Fibroblast of skin of left quadriceps (primary cell): ENCODE results near the gene CCNI2.

ENCODE experiments used
- DNase-seq, 2 experiments: peaks; one replicate each; pipeline ENCODE4 v3.0.0-alpha.2; 2013; ENCODE audit warnings: low read depth in 2 of 2

Gene CCNI2

DNA sequence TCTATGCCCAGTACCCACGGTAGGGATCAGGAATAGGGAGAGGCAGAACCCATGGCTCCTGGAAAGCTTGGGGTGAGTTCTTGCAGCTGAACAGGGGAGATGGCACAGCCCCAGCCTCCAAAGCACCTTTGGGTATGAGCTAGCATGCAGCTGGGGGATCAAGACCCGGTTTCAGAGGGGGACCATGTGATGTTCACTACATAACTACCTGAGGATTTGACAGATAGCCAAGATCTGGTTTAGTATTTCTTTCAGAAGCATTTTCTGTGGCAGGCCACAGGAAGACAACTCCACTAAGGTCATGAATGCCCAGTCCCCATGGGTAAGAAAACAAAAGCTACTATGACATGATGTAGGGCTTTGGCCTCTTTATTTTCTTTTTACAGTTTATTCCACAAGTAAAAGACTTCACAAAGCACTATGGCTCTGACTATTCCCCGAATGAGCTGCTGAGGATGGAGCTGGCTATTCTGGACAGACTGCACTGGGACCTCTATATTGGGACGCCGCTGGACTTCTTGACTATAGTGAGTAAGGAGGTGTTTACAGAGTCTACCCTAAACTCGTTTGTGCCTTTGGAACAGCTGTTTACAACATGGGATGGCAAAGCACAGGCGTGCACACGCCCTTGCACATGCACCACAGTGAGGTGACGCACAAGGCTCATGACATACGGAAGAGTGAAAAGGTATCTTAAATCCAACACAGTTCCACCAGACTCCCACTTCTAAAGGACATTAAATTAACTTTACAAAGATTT, 3.4 kb downstream of the CCNI2 start:
- DNase-seq: no peak

DNA sequence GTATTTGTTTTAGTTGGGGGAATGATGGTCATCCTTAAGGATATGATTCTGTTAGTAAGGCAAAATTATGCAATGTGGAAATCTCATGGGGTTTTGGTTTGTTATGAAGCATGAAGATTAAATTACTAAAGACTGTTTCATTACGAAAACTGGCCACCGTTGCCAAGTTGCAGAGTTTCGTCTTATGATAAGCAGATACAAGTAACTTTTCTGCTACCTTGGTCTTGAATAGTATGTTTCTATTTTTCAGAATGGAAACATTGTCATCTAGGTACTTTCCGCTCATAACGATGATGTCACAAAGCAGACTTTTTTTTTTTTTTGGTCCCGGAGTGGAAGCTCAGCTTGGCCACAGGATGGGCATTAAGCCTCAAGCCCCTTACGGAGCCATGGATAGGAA, 4.2 kb downstream of the CCNI2 start:
- peak; percentile 58 to 68 for DNase-seq

DNA sequence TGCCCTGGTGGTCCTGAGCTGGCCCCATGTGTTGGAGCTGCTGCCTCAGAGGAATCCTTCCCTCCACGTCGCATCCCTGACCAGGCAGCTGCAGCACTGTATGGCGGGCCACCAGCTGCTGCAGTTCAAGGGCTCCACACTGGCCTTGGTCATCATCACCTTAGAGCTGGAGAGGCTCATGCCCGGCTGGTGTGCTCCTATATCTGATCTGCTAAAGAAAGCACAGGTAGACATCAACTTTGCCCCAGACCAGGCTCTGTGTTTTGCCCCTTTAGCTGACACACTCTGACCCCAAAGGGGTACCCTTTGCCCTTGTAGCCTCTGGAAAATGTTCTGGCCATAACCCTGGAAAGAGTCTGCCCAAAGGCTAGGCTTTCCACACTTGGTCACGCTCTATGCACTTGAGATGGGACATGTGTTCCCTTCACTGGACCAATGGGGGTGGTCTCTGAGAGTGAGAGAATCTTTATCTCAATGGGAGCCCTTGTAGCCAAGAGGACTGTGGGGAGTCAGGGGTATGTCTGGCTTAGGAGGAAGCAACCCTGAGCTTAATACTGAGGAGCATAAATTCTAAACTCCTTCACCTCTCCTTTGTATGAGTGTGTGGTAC, 4.8 kb downstream of the CCNI2 start:
- no peak for DNase-seq

DNA sequence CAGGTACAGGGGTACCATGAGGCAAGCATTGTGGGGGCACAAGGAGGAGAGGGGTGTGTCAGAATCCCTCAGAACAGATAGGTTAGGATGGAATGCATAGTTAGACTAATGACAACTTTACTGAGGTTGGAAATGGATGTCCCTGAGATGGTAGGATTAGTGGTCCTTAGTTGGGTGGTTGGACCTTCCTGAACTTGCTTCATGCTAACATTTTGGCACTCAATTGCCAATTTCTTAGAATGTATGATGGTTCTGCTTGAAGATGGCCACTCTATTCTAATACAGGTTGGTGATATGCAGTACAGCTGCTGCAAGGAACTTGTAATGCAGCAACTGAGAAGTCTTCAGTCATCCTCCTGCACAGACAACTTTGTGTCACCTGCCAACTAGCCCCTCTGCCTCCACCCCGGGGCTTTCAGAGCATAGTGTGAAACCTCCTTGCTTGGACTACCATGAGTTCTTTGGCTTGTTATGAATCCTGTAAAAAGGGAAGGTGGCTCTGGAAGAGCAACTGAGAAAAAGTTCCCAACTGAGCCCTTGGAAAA, 5.4 kb downstream of the CCNI2 start:
- no peak for DNase-seq

DNA sequence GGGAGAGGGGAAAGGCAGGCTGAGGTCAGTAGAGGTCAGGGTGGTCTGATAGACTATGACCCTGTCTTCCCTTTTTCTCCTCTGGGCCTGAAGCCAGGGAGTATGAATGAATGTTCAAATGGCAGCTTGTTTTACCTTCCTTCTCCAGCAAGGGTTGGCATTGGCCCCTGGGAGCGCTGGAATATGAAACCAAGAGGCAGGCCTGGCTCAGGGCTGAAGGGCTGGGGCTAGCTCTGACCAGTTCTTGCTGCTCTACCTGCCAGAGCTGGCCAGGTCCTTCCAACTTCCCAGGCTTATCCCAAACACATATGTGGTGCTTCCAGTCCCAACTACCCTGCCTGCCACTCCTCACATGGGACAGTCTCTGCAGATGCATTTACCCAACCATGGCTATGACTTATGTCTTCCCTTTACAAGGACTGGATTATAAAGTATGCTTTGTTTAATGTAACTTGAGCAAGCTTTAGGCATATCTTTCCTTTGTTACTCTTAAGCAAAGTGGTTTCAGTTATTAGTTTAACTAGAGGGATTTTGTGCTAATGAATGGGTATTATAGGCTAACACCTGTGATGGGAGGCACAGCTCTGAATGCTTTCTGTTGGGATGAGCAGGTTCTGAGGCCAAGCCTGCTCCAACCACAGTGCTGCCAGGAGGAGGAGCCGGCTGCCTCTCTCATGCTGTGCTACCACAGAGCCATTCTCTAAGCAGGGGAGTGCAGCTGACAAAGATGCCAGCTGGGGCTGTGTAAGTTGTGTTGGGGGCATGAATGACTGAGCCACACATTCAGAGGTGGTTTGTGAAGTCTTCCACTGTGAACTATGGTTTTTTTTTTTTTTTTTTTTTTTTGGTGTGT, 6.1 kb downstream of the CCNI2 start:
- no peak for DNase-seq

DNA sequence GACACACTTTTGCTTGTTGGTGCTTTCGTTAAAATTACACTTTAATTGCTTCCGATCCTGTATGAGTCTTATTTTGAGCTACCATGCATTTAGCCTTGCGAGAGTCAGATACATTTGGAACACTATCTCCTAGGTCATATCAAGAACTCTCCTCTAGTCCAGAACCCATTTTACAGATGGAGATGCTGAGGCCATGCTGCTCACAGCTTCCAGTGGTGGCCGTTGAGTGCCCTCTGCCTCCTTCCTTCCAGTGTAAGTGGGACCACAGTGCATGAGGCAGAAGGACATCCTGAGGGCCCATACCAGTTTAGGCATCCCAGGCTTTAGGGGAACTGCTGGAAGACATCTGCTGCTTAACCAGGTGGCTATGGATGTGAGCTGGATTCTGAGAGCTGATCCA, 6.9 kb downstream of the CCNI2 start:
- no peak for DNase-seq

DNA sequence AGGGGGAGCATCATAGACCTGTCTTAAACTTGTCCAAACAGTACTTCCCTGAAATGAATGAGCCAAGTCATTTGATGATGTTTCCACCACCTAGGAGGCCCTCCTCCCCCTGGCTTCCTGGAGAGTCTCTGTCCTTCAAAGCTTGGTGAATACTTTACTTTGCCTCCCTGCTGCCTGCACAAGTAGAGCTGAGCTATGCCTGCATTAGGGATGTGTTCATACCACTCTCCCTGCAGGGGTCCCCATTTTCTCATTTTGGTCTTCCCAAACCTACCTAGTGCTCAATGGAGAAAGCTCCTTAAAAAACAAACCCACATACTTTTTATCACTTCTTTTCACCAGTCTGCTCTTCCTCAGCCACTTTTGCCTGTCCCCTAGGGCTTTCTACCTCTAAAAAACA, 7.7 kb downstream of the CCNI2 start:
- no peak for DNase-seq

DNA sequence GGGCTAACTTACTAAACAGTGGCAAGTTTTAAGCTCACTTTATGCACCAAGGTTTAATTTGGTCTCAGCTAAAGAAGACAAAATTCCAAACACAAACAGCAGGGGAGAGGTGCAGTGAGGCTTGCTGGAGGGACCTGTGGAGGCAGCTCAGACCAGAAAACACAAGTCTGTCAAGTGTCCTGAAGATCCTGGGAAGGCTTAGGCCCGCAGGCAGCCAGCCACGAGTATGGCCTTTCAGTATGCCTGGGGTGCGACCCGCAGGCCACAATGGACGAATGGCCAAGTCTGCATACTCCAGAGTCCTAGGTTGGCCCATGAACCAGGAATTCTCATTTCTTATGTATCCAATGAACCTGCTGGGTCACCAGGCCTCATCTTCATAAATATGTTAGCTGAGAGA, 9.3 kb downstream of the CCNI2 start:
- no peak for DNase-seq

DNA sequence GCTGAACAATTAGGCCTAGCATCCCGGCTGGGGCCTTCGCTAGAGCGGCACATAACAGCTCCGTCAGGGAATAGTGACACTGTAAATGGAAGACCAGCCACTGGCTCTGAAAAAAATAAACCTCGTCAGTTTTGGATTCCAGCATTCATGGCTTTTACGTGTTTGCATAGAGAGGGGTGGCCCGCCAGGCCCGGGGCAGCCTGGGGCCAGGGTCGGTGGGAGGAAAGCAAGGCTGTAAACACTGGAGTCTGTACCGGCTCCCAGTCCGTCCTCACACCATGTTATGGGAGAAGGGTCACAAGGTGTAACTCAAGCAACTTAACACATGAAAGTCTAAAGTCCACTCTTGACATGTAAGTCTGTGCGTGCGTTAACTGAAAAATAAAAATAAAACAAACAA, 11.2 kb downstream of the CCNI2 start:
- no peak for DNase-seq

DNA sequence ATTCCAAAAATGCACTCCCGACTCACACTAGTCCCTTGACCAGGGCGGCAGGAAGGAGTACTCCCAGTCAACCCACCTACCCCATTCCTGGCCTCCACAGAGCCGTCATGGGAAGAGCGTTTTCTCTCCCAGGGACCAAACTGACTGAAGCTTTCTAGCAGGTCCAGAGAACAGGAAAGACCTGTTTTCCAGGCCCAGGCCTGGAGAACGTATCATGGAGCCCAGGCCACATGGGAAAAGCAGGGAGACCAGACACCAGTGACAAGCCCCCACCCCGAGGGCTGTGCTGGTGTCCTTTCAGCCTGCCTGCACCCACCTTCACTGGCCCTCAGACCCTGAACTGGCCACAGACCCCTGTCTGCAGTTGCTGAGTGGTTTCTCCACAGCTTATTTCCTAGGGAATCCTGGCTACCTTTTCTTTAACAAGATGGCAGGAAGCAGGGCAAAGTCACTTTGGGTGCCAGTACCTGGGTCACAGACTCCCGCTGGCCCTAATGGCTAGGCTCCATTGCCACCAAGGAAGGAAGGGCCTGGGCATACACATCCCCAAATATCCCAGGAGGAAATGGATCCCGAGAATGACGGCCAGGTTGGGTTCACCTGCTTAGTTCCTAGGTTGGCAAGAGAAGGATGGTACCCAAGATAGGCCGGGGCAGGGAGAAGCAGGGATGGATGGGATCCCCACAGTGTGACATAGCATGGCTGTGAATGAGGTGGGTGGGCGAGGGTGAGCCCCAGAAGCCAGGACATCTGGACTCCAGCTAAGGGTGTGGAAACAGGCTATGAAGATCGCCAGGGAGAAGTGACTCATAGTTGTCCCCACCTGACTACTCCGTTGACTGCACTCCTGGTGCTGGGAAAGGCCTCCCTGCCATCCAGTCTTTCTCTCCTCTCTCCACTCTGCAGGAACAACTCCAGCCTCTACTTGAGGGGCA, 12.2 kb downstream of the CCNI2 start:
- no peak for DNase-seq

DNA sequence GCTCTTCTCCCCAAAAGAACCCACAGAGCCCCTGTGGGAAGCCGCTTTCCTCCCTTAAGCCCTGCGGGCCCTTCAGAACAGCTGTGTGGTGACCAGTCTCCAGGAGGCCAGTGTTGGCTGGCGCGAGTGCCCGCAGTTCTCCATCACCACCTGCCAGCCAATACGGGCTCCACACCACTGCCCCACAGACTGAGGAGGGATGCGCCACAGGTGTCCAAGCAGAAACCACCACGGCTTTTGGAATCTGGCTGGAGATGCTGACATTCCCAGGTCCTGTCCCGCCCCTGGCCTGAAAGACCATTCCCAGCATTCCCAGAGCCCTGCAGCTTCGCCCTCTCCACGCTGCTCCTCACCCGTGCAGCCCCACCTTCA, 12.8 kb downstream of the CCNI2 start:
- DNase-seq: no peak

DNA sequence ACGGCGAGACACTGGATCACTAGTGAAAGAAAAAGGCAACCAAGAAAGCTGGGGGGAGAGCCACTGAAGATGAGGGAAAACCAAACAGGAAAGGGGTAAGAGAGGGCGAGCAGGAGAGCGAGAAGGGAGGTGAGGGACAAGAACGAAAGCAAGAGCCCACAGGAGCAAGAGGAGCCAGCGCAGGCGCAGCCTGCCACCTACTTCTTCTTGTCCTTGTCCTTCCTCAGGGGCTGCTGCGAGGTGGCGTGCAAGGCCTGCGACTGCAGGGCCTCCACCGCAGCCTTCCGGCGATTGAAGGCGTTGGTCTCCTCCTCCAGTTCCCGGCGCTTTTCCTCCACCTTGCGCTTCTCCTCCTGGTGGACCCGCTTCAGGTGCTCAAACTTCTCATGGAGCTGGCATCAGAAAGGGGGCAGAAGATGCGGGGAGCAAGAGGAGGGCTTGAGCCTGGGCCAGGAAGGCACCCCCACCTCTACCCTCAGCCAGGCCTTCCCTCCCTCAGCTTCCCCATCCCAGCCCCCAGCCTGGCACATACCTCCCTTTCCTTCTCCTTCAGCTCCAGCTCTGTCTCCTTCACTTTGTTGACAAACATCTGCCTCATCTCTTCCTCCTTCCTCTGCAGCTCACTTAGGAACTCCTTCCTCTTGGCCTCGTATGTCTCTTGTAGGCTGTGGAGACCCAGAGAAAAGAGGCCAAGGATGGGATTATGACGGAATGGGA, 13.5 kb downstream of the CCNI2 start:
- DNase-seq: no peak

DNA sequence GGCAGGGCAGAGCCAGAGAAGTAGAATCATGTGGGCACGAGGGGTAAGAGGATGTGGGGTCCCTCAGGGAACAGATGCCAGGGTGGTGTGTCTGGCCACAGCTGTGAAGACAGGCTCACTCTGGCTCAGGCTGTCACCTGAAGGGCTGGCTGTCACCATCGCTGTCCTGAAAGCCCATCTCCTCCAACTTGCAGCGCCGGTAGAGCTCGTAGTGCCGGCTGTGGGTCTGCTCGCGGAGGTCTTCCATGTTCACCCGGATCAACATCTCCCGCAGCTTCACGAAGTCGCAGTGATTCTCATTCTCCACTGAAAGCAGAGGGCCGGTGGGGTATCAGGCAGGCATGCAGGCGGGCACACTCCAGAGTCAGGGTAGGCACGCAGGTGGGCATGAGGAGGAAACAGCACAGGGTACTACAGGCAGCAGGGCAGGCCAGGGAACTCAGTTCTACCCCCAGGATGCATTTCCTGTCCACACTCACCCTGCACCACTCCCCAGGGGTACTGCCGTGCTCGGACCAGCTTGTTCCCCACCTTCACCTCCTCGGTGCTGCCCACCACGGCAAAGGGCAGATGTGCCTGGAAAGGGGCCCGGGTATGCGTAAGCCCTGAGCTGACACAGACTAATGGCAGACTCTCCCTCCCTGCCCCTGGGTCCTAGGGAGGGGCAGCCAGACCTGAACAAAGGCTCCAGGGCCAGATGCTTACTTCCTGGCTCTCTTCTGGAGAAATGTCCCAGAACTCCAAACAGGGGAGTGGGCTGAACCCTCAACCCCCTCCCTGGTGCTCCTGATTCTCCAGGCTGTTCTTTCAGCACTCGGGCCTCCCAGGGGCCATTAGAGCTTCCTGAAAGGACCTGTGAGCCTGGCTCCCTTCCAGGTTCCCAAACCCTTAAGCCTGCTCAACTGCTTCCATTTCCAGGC, 14.4 kb downstream of the CCNI2 start:
- no peak for DNase-seq

DNA sequence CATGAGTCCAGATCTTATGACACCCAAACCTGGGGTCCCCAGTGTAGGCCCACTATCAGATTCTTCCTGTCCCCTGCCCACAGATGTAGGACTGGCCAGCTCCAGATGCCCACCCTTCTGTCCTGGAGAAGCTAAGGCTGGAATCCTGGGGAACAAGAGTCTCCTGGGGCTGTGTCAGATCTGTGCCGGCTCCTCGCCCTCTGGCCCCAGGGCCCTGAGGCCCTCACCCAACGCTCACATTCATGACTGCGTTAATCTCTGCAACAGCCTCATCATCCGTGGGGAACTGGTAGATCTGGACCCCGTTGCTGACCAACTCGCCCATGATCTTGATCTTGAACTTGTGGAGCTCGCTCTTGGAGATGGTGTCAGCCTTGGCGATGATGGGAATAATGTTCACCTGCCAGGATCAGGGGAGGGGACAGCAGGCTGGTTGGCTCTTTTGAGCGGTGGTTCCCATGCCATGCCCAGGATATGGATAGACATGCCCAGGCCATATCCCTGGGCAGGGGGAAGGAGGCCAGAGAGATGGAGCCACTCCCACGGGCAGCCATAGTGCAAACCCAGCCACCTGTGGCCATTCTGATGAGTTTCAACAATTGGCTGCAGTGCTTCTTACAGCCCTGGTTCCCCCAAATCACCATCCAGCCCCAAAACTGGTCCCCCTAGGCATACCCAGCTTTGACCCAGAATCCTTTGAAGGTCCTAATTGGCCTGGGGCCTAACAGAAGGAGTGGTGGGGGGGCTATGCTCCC, 15.2 kb downstream of the CCNI2 start:
- no peak for DNase-seq

DNA sequence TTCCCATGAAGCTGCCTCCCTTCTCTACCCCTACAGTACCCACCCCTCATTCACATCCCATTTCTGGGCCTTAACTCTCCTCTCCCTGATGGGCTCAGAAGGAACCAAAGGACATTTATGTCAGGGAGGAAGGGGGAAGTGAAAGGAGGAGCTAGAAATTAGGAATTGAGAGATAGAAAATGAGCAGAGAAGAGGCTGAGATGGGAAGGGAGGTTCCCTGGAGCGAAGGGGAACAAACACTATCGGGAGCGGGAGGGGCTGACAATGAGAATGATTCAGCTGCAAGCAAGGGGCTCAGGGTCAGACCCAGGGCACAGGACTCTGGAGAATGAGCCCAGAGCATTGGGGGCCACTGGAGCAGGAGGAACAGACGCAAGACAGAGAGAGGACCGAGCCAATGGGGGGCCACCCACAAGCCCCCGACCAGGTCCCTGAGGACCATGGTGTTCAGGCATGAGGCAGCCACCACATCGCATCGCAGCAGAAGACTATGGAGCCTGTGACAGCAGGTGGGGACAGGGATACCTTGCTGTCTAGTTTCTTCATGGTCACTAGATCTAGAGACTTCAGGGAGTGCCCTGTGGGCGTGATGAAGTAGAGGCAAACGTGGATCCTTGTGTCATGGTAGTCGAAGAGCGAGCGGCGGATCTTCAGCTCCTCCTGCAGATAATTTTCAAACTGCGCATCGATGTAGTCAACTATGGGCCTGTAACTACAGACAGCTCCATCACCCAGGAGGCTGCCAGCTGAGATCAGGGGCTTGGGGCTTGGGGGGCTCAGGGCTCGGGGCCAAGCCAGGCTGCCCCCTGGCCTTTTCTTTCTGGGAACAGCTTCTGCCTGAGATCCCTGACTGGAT, 16.2 kb downstream of the CCNI2 start:
- DNase-seq: no peak

DNA sequence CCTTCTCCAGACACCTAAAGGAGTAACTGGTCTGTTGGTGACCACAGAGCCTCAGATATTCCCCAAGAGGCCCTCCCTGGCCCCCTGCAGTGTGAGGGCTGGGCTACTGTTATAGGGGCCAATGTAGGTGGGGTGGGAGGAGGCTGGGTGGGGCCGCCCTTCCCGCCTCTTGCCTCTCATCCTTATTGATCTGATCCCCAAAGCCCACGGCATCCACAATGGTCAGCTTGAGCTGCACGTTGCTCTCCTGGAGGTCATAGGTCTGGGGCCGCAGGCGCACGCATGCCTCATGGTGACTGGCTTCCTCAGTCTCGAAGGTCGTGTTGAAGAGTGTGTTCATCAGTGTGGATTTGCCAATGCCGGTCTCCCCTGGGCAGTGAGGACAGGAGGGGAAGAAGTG, 16.8 kb downstream of the CCNI2 start:
- no peak for DNase-seq

DNA sequence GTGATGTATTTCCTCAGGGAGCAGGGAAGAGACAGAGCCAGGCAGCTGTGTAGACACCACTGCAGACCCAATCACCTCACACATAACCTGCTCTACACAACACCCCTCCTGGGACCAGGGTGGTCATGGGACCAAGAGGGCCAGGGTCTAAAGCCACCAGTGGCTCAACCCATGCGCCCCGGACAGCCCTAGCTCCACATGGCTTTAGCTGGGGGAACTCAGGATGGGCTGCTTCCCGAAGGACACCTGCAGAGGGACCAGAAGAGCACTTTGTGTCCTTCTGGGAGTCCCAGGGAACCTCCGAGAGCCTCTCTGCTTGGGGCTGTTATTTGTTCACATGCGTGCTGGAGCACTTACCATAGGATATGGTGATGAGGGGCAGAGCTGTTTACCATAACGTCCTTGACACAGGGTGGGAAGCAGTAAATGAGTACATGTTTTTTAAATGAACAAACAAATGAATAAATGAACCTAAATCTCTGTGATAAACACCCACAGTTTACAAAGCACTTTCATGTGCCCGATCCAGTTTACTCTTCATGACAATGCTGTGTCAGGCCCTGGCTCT, 17.5 kb downstream of the CCNI2 start:
- DNase-seq: no peak
